HG02759 (cell line): ENCODE results near the gene PAQR7.

ENCODE experiments used
- ATAC-seq: cut with Tn5 transposase; IDR thresholded peaks from one replicate; pipeline ENCODE4 v1.9.1; 2021; ENCODE audit warnings: mild to moderate bottlenecking, moderate library complexity; ENCODE audit not compliant: unreplicated experiment

The PAQR7 gene

GRCh38 chr1:25903986-25904385 lies 28.5 kb upstream of the PAQR7 start:
- no peak for ATAC-seq

DNA sequence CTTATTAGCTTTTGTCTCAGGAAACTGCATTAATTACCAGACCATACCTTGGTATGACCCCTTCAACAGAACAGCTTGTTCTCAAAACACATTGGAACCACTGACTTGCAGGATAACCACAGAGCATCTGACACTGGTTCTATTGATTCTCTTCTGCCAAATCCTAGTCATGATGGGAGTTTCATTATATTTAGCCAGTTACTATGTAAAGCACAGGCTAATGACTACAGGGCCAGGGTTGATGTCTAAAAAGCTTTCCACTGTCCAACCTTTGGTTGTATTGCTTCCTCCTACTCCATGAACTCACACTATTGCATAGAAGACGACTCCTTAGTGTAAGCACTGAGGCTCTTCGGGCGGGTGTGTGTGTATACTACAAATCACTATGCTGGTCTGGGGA lies 27.0 kb upstream of the PAQR7 start:
- ATAC-seq = no peak

- no peak for ATAC-seq
Measured at GRCh38 chr1:25900219-25900618, 24.7 kb upstream of the PAQR7 start.

- no peak for ATAC-seq
Measured at GRCh38 chr1:25899792-25900191, 24.3 kb upstream of the PAQR7 start.

GRCh38 chr1:25898223-25899015 lies 22.9 kb upstream of the PAQR7 start:
- ATAC-seq = no peak

DNA sequence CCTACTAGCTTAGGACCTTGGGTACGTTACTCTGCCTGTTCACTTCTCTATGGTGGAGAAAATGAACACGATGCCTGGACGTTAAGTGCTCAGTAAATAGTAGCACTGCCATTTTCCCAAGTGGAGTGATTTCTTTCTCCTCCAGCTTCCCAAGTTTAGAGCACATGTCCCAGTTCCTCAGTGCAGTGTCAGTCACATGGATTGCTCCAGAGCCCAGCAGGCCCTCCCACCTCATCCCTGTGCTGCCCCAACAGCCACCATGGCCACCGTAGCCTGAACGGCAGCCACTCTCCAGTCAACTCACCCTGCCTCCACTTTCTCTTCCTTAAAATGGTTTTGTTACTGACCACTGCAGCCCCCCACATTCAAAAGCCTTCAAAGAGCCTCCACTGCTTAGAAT lies 22.2 kb upstream of the PAQR7 start:
- ATAC-seq = no peak

GRCh38 chr1:25896266-25896665 lies 20.8 kb upstream of the PAQR7 start:
- ATAC-seq = no peak

DNA sequence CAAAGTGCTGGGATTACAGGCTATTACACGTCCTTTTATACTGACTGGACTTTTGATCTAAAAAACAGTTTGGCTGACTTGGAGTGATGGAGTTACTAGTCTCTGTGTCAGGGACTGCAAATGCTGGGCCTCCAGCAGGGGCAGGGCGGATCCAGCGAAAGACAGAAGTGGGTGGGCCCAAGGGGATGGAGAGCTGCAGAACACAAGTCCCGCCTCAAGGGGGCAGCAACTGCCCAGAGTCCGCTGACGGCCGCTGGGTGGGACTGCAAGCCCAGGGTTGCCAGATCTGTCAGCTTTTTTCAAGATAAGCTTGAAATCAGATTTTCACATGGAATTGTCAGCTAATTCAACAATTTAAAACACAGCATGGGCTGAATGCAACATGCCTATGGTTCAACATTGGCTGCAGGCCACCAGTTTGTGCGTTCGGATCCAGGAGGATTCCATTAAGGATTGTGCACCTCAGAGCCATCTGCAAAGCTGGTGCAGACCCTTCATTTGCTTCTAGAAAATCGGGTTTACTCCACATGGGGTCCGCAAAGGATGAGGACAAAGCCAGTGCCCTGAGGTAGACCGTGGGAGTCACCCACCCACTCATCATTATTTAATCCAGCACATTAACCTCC lies 20.0 kb upstream of the PAQR7 start:
- ATAC-seq = peak; percentile 91

GRCh38 chr1:25893116-25893515 lies 17.6 kb upstream of the PAQR7 start:
- ATAC-seq = no peak

DNA sequence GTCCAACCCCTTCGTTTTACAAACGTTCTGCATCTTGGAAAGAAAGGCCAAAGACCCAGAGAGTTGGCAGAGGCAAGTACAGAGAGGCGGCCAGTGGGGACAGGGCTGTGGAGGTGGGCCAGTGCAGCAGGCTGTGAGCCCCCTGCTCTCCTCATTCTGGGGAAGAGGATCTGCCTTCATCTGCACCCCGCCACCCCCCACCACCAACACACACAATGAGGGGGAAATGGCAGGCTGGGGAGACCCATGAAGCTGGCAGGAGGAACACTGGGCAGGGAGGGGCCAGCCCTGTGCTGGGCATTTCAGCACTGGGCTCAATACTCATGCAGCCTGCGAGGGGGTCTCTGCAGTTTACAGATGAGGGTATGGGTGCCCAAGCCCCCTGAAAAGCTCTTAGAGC lies 16.1 kb upstream of the PAQR7 start:
- ATAC-seq = no peak

DNA sequence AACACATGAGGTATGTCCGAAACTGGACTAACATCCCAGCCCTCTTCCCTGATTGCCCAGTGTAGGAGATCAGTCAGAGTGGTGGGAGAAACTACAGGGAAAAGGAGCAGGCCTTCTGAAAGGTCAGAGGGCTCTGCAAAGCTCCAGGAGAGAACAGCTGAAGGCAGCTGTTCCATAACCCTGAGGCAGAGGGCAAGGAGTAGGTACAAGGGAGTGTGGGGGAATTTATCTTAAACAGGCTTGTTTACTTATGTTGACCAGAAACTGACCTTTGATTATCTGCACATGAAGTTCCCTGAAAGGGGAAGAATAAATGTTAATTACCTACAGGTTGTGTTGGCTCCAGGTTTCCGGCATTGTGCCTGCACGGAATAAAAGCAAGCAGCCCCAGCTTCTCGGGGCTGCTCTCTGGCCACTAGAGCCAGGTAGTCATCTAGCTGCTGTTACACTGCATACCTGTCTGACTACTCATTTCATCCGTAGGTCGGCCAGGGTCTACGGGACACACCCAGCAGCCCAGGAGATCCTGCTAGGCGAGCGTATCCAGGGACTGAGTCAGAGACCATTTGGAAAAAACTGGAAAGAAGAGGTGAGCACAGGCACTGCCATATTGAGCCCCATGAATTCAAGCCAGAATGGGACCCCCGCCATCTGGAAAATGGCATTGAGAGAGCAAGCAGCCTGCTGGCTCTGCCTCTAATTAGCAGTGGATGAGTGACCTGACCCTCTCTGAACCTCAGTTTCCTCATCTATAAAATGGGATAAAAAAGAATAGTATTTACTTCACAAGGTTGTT lies 14.9 kb upstream of the PAQR7 start:
- ATAC-seq = no peak

GRCh38 chr1:25889470-25889869 lies 14.0 kb upstream of the PAQR7 start:
- no peak for ATAC-seq

DNA sequence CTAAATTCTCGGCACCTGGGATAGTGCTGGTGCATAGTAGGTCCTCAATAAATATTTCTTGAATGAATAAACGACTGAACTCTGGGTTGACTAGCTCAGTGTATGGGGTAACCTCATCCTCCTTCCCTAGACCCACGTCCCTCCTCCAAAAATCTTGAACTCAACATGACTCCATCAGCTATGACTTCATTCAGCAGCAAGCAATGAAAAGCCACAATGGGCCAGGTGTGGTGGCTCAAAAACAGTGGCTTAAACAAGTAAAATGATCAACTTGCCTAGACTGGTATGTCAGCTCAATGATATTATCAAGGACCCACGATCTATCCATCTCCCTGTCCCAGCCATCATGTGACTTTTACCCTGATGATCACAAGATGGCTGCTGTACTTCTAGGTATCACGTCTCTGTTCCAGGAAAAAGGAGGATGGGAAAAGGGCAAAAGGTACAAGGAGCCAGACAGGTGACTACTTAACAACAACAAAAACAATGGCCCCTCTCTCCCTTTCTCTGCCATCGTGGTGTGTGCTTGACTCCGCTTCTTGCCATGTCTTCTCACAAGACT lies 13.0 kb upstream of the PAQR7 start:
- ATAC-seq = no peak

- no peak for ATAC-seq
Measured at GRCh38 chr1:25885602-25886001, 10.1 kb upstream of the PAQR7 start.

DNA sequence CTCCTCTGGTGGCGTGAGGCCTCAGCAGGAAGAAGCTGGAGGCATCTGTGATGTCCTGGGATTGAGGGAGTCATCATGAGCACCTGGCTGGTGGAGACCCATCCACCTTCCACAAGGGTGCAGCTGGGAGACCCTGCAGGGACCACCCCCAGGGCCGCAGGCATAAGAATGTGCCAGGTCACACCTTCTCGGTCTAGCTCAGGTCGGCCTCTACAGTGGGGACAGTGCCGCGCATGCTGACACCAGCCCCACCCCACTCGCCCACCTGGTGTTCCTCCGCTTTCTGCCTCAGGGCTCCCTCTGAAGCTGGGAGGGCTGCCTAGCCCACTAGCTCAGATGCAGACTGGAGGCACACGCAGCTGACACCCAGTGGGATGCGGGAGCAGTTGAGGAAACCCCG lies 5.8 kb upstream of the PAQR7 start:
- no peak for ATAC-seq

- no peak for ATAC-seq
Measured at GRCh38 chr1:25880518-25880917, 5.0 kb upstream of the PAQR7 start.

GRCh38 chr1:25879675-25880074 lies 4.2 kb upstream of the PAQR7 start:
- ATAC-seq = no peak

GRCh38 chr1:25878690-25879089 lies 3.2 kb upstream of the PAQR7 start:
- no peak for ATAC-seq

DNA sequence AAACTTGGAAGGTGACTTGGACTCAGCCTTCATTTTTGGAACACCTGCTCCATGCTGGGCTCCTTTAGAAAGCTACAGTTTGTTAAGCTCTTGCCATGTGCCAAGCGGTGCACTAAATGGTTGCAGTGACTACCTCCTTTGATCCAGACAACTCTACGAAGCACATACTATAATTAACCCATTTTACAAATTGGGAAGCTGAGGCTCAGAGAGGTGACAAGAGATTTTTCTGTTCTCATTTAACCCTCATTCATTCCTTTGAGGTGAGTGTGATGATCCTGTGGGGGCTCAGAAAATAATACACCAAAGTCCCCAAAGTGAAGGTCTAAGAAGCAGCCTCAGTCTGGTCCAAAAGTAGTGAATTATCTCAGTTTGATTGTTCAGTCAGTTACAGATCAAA lies 1.6 kb upstream of the PAQR7 start:
- no peak for ATAC-seq

- no peak for ATAC-seq
Measured at GRCh38 chr1:25876693-25877077, 1.2 kb upstream of the PAQR7 start.

DNA sequence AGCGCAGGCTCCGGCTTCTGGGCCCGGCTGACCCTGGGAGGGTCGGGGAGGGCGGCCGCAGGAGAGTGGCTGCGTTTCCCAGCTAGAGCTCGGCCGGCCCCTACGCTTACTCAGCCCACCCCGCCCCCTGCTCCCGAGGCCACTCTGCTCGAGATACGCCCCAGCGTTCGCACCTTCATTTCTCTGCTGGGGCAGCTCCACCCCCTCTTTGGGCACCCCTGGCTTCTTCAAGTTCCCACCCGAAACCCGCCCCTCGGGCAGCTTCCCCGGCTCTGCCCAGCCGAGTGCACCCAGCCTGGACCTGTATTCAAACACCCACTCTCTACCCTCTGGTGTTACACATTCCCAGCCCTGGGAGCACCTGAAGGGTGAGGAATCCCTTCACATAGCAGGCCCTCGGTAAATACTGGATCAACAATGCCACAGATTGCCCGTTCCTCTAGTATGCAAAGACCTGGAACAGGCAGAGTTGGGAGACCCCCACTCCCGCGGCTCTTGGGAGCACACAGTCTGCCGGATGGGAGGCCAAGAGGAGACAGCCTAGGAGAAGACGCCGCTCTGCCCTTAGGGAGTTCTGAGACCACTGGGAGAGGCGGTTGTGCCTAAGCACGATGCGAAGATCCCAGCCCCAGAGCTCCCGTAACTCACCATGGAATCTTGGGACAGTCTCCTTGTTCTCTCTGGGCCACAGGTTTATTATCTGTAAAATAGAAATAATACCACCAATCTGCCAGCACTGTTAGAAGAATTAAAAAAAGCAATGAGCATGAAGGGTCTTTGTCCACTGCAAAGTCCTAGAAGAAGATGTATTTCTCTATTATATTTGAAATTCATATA lies 566 bp upstream of the PAQR7 start:
- ATAC-seq = peak; percentile 23
